Activated CD4-positive, alpha-beta T cell treated with anti-CD3 and anti-CD28 coated beads, Interleukin-10, Interleukin-2, amounts not matched to agents 100 ng/mL and 50 ng/mL, durations not matched to agents 16 hours and 8 hours (primary cell): ENCODE data around the gene PCDHA6.
"Not testable (repeated sequence)": the region's sequence is repeated elsewhere in the genome, so short reads cannot be mapped to it uniquely, and the experiment has no call there.

Experiments used
- DNase-seq: peaks from one replicate; pipeline ENCODE4 v3.0.0-alpha.2; 2020

The PCDHA6 gene

GRCh38 chr5:140822969-140823368 is 4.8 kb upstream of the PCDHA6 start:
- DNase-seq, result not testable (repeated sequence)

- DNase-seq, result no peak
These were observed 4.3 kb upstream of the PCDHA6 start for GRCh38 chr5:140823475-140823874.

- no peak for DNase-seq
These were observed 590 bp downstream of the PCDHA6 start for GRCh38 chr5:140828362-140828737.

- DNase-seq, result not testable (repeated sequence)
These were observed 2.0 kb downstream of the PCDHA6 start for GRCh38 chr5:140829511-140830501.

GRCh38 chr5:140833993-140834392 is 6.2 kb downstream of the PCDHA6 start, which contains the start of gene PCDHA7:
TSS of gene PCDHA7 (plus strand) at chr5:140834269. CDS start at chr5:140834384, 115 bp downstream.
- no peak for DNase-seq

GRCh38 chr5:140834439-140835008 is 6.8 kb downstream of the PCDHA6 start:
- DNase-seq, result not testable (repeated sequence)

GRCh38 chr5:140835622-140836510 is 8.1 kb downstream of the PCDHA6 start:
- DNase-seq, result no peak

GRCh38 chr5:140840978-140841962 is 13.5 kb downstream of the PCDHA6 start, which contains the start of gene PCDHA8:
TSS of gene PCDHA8 (plus strand) at chr5:140841187. CDS start at chr5:140841322, 135 bp downstream.
- peak; percentile 4 for DNase-seq

GRCh38 chr5:140842798-140843733 is 15.3 kb downstream of the PCDHA6 start:
- no peak for DNase-seq

- not testable (repeated sequence) for DNase-seq
These were observed 20.7 kb downstream of the PCDHA6 start, which contains the start of gene PCDHA9 for GRCh38 chr5:140848139-140849102. TSS of gene PCDHA9 (plus strand) at chr5:140848382. CDS start at chr5:140848496, 114 bp downstream.

GRCh38 chr5:140849831-140850634 is 22.3 kb downstream of the PCDHA6 start:
- not testable (repeated sequence) for DNase-seq

- no peak for DNase-seq
These were observed 28.3 kb downstream of the PCDHA6 start, which contains the start of gene PCDHA10 for GRCh38 chr5:140855772-140856674. TSS of gene PCDHA10 (plus strand) at chr5:140855897. CDS start at chr5:140856049, 152 bp downstream.

- DNase-seq, result no peak
These were observed 29.6 kb downstream of the PCDHA6 start for GRCh38 chr5:140857177-140857986.

GRCh38 chr5:140857987-140858240 is 30.2 kb downstream of the PCDHA6 start:
- no peak for DNase-seq

- no peak for DNase-seq
These were observed 34.9 kb downstream of the PCDHA6 start for GRCh38 chr5:140862441-140863295.
